Measurements from ENCODE around the gene MESD. TPM values are rescaled to one million over a fixed set of nuclear protein-coding genes. Genes with fewer than 3 reads are reported as not detected.

Gene MESD
- total RNA-seq, 1 experiment from 2014 or later, result 21.9 TPM

DNA sequence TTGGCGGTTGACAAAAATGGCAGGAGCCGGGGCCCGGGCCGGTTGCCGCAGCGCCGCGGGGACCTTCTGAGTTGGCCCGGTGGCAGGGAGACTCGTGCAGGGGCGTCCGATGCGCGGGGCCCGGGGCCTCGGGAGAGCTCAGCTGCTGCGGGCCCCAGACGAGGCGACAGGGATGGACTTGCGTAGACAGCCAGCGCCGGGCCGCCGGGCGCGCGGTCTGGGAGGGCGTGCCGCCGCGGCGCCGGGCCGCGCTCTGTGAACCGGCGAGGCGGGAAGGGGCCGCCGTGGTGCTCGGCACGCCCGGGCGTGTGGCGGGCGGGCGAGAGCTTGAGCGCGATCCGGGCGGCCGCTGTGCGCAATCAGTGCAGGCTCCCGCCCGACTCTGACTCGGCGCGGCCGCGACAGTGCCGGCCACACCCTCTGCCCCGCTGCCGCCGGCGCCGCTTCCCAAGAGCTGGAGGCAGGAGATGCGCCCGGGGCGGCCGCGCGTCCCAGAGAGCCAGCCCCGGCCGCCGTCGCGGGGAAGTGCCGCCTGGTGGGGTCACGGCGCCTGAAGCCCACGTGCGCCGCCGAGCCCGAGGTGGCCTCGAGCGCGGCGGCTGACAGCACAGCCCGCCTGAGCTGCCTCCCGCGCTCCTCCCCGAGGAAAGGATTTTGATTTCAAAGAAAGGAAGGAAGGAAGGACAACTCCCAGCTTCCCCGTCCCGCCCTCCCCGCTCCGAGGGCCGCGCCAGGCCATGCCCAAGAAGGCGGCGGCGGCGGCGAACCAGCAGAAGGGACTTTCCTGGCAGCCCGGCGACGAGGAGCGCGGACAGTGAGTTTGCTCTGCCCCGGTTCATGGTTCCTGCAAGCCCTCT is 11.8 kb upstream of the MESD start:
- DNase-seq, result peak in 1 of 2 experiments; percentile 58
- intact Hi-C loops (cut with micrococcal nuclease; ENCODE audit: unreplicated experiment), result loop anchor here (5.0 kb wide), 1 partner anchor 106 kb away; no protein-coding TSS in a partner anchor

DNA sequence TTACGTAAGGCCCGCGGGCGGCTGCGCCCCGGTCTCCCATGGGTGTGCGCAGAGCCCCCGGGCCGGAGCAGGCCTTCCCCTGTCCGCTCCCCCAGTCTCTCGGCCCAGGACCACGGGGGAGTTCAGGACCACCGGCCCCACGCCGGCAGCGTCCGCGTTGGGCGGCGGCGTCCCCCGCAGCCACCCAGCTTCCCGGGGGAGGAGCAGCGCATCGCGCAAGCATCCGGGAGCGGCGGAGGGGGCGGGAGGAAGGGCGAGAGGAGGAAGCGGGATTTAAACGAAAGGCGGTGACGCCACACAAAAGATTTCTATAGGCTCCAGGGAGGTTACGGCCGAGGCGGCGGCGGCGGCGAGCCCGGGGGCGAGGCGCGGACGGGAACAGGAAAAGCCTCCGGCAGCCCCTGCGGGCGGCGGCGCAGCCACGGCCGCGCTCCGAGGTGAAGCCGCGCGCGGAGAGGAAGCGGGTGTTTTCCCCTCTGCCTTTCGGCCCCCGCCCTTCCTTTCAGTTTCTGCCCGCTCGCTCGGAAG is 11.1 kb upstream of the MESD start, which contains the start of gene TLNRD1:
Gene TLNRD1 (plus strand): TSS at position 300 of the 528 bp plus-strand sequence. CDS start 1,349 bp downstream, outside the sequence.
- intact Hi-C loops (cut with micrococcal nuclease; ENCODE audit: unreplicated experiment), result loop anchor here (1.0 to 5.0 kb wide), 2 partner anchors 11 to 107 kb away; partner anchors contain the start of gene MESD
- no TSS peak for BruUV-seq (replicated peaks)
- ChIA-PET POLR2A (ENCODE audit: unreplicated experiment) (interaction anchor here (0.5 to 0.6 kb wide), 4 partner anchors 25 to 613 kb away, joined by 3 to 5 read pairs (median 4); no protein-coding TSS in a partner anchor), CTCF (interaction anchor here (0.6 kb wide), 1 partner anchor 1552 kb away, joined by 12 read pairs; no protein-coding TSS in a partner anchor)
- Histone ChIP-seq H3K27ac (peak within 1 kb of the TSS; percentile 83), H3K4me1 (replicated peaks; ENCODE audit: insufficient read depth) (peaks cover 18% of the 10 kb centered on the region), H3K4me2 (peak within 1 kb of the TSS; percentile 93), H3K9me3 (ENCODE audit: insufficient read depth, low read depth) (no peaks in the 10 kb centered on the region), H3K79me2 (ENCODE audit: low read depth) (peaks cover 41% of the 10 kb centered on the region), H3F3A (ENCODE audit: insufficient read depth, low read depth) (peaks cover 19% of the 10 kb centered on the region; the same call in 1 of the 2 replicates), H4K20me1 (ENCODE audit: insufficient read depth) (no peaks in the 10 kb centered on the region; the same call in 1 of the 2 replicates), H3K27me3 (ENCODE audit: insufficient read depth, low read depth) (no peaks in the 10 kb centered on the region), H3K9me2 (ENCODE audit: insufficient read depth) (no peaks in the 10 kb centered on the region), H2AFZ (peak within 1 kb of the TSS; percentile 93), H3K36me3 (ENCODE audit: low read depth) (no peaks in the 10 kb centered on the region), H3K4me3 (peak within 1 kb of the TSS; percentile 76)
- TF ChIP-seq EZH2 (IDR thresholded peaks at IDR 0.05; ENCODE audit: low read depth), result no peak
- TF ChIP-seq, protein P1, sequence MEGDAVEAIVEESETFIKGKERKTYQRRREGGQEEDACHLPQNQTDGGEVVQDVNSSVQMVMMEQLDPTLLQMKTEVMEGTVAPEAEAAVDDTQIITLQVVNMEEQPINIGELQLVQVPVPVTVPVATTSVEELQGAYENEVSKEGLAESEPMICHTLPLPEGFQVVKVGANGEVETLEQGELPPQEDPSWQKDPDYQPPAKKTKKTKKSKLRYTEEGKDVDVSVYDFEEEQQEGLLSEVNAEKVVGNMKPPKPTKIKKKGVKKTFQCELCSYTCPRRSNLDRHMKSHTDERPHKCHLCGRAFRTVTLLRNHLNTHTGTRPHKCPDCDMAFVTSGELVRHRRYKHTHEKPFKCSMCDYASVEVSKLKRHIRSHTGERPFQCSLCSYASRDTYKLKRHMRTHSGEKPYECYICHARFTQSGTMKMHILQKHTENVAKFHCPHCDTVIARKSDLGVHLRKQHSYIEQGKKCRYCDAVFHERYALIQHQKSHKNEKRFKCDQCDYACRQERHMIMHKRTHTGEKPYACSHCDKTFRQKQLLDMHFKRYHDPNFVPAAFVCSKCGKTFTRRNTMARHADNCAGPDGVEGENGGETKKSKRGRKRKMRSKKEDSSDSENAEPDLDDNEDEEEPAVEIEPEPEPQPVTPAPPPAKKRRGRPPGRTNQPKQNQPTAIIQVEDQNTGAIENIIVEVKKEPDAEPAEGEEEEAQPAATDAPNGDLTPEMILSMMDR (conservative IDR thresholded peaks at IDR 0.05), result no peak
- peak; percentile 75 to 86 for DNase-seq

More for the DNA sequence above, 11.8 kb upstream of the MESD start:
- Histone ChIP-seq H3K4me1 (replicated peaks; ENCODE audit: insufficient read depth) (peaks cover 18% of the 10 kb centered on the region), H3K9me3 (ENCODE audit: insufficient read depth, low read depth) (no peaks in the 10 kb centered on the region), H2AFZ (peak overlapping the region; percentile 93), H3K36me3 (ENCODE audit: low read depth) (no peaks in the 10 kb centered on the region), H3K4me2 (peak overlapping the region; percentile 93), H3K27me3 (ENCODE audit: insufficient read depth, low read depth) (no peaks in the 10 kb centered on the region), H3K79me2 (ENCODE audit: low read depth) (peaks cover 48% of the 10 kb centered on the region), H3F3A (ENCODE audit: insufficient read depth, low read depth) (peaks cover 19% of the 10 kb centered on the region; the same call in 1 of the 2 replicates), H3K4me3 (peak overlapping the region; percentile 76), H3K9me2 (ENCODE audit: insufficient read depth) (no peaks in the 10 kb centered on the region), H3K27ac (peak overlapping the region; percentile 83), H4K20me1 (ENCODE audit: insufficient read depth) (no peaks in the 10 kb centered on the region; the same call in 1 of the 2 replicates)
- TSS peak; percentile 21 for BruUV-seq (replicated peaks)
- ChIA-PET CTCF (no interaction called here), POLR2A (ENCODE audit: unreplicated experiment) (interaction anchor here (0.6 to 0.9 kb wide), 3 partner anchors 28 to 546 kb away, joined by 3 to 4 read pairs (median 3); no protein-coding TSS in a partner anchor)
- TF ChIP-seq EZH2 (IDR thresholded peaks at IDR 0.05; ENCODE audit: low read depth), result no peak
- TF ChIP-seq, protein P1 (conservative IDR thresholded peaks at IDR 0.05), result no peak

DNA sequence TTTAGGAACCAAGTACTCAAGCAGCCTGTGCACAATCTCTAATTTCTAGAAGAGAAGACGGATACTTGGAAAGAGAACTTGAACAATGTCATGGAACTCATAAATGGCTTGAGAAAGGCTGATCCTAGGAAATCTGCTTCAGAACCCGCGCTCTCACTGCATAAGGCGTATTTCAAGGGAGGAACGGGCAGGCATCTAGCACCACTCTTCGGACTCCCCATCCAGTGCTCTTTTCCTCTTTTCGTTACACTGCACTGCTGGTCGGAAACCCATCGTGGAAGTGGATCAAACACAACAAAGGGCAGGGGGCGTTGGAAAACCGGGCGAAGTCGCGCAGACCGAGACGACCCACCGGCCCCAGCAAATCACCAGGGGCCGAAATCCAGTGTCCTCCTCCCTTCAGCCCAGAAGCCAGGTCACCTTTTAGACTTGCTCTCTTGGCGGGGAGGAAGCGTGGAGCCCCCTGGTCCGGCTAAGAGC is 10.6 kb upstream of the MESD start:
- Histone ChIP-seq H3K4me3 (peak overlapping the region; percentile 76), H4K20me1 (ENCODE audit: insufficient read depth) (no peaks in the 10 kb centered on the region; the same call in 1 of the 2 replicates), H3K9me3 (ENCODE audit: insufficient read depth, low read depth) (no peaks in the 10 kb centered on the region), H3K36me3 (ENCODE audit: low read depth) (no peaks in the 10 kb centered on the region), H3K27me3 (ENCODE audit: insufficient read depth, low read depth) (no peaks in the 10 kb centered on the region), H3K4me2 (peak overlapping the region; percentile 93), H3K4me1 (replicated peaks; ENCODE audit: insufficient read depth) (peaks cover 18% of the 10 kb centered on the region), H2AFZ (peak overlapping the region; percentile 93), H3K27ac (peak overlapping the region; percentile 83), H3F3A (ENCODE audit: insufficient read depth, low read depth) (peaks cover 20% of the 10 kb centered on the region), H3K9me2 (ENCODE audit: insufficient read depth) (no peaks in the 10 kb centered on the region), H3K79me2 (ENCODE audit: low read depth) (peaks cover 36% of the 10 kb centered on the region)
- ChIA-PET POLR2A (ENCODE audit: unreplicated experiment) (interaction anchor here (0.5 to 0.6 kb wide), 3 partner anchors 26 to 613 kb away, joined by 3 to 5 read pairs (median 4); no protein-coding TSS in a partner anchor), CTCF (interaction anchor here (0.5 to 0.6 kb wide), 2 partner anchors 839 to 1553 kb away, joined by 5 to 12 read pairs; no protein-coding TSS in a partner anchor)
- intact Hi-C loops (cut with micrococcal nuclease; ENCODE audit: unreplicated experiment), result loop anchor here (1.0 to 5.0 kb wide), 2 partner anchors 11 to 107 kb away; partner anchors contain the start of gene MESD
- no peak for DNase-seq
- no peak for TF ChIP-seq EZH2 (IDR thresholded peaks at IDR 0.05; ENCODE audit: low read depth)
- TF ChIP-seq, protein P1 (conservative IDR thresholded peaks at IDR 0.05), result no peak
- BruUV-seq (replicated peaks), result TSS peak; percentile 89

All from PC-9 (cell line).